Measurements from ENCODE around the gene ROR2.

Gene ROR2

GRCh38 chr9:91768507-91768906 is 181.5 kb downstream of the ROR2 start:
- DNase-seq = no peak

DNA sequence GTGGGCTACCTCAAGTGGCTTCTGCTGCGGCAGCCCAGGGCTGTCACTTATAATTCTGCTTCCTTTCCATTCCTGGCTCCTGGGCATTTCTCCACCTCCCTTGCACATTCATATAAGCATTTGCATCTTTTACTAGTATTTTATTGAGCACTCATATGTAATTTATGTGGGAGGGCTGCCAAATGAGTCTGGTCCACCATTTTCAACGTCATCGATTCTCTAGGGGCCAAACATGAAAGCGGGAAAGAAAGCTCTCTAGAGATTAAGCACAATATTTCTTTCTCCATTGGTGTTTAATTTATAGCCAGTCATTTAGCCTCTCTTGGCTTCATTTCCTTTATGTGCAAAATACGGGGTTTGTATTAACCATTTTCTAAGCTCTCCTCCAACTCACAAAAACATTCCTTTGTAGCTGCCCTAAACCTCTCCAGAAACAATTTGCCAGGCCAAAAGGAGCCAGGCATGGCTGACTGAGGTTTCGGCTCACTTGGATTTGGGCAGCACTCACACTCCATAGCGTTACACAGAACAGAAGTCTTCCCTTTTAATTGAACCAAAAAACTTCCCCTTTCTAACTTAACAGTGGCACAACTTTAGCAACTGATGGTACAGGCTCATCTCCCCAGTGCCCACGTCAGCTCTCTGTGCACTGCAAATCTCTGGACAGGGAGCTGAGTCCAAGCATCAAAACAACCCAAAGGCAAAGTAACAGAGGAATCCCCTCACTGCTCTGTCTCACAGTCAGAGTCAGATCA is 183.5 kb downstream of the ROR2 start:
- DNase-seq = no peak

GRCh38 chr9:91765296-91765695 is 184.7 kb downstream of the ROR2 start:
- DNase-seq = no peak

DNA sequence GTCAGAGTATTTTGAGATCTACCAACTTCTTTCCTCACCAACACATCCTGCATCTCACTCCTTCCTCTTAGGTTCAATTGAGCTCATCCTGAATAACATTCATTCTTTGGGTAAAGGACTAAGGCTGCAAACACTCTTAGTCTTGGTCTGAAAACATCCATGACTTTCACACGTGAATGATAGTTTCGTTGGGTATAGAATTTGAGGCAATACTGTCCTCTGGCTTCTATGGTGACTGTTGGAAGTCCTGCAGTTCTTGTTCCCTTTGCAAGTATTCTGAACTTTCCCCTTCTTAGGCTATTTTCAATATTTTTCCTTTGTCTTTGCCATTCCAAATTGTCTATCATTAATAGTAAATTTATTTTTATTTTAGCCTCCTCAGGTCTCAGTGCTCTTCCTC is 185.4 kb downstream of the ROR2 start:
- no peak for DNase-seq

DNA sequence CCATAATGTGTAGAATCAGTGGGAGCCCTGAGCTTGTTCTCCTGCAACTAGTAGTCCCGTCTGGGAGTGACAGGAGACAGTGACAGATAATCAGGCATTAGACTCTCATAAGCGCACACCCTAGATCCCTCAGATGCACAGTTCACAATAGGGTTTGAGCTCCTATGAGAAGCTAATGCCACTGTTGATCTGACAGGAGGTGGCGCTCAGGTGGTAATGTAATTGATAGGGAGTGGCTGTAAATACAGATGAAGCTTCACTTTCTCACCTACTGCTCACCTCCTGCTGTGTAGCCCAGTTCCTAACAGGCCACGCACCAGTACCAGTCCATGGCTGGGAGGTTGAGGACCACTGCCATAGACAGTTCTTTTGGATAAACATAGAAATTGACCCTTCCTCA is 188.7 kb downstream of the ROR2 start:
- DNase-seq = no peak

DNA sequence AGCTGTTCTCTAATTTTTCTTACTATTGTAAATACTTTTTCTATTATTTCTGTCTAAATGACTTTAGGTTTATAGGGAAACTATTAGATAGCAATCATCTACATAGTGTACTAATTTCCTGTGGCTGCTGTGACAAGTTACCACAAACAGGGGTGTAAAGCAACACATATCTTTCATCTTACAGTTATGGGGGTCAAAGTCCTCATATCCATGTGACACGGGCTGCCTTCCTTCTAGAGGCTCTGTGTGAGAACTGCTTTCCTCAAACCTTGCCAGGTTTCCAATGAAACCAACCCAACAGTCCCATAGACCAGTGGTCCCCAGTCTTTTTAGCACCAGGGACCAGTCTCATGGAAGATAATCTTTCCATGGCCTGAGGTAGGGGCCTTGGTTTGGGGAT is 189.1 kb downstream of the ROR2 start:
- DNase-seq = no peak

DNA sequence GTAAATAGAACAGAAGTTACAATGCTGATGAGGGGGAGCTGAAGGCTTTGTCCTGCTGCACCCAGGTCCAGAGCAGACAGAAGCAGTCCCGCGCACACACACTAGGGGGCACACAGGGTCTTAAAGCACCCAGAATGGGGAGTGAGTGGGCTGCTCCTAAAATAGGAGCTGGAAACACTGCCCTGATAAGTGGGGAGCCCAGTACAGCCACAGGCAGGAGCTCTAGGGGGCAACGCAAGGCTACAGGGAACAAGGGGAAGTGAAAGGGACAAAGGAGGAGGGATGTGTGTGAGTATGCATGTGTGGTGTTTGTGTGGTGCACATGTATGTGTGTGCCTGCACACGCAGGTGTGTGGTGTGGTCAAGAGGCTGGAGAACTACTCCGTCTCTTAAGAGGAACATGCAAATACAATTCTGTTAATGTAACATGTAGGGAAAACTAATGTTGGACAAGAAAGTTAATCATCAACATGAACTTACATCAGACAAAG is 191.5 kb downstream of the ROR2 start:
- DNase-seq = no peak

GRCh38 chr9:91757782-91758181 is 192.2 kb downstream of the ROR2 start:
- no peak for DNase-seq

DNA sequence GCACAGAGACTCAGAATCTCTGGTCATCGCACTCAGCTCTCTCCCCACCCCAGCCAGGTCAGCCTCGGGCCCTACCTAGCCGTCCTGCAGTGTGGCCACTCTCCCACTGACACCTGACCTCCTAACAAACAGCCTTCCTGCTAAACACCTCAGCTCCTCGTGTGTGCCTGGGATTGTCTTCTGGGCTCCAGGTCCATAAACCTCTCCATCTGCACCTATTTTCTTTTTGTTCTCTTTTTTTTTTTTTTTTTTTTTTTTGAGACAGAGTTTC is 193.6 kb downstream of the ROR2 start:
- no peak for DNase-seq

DNA sequence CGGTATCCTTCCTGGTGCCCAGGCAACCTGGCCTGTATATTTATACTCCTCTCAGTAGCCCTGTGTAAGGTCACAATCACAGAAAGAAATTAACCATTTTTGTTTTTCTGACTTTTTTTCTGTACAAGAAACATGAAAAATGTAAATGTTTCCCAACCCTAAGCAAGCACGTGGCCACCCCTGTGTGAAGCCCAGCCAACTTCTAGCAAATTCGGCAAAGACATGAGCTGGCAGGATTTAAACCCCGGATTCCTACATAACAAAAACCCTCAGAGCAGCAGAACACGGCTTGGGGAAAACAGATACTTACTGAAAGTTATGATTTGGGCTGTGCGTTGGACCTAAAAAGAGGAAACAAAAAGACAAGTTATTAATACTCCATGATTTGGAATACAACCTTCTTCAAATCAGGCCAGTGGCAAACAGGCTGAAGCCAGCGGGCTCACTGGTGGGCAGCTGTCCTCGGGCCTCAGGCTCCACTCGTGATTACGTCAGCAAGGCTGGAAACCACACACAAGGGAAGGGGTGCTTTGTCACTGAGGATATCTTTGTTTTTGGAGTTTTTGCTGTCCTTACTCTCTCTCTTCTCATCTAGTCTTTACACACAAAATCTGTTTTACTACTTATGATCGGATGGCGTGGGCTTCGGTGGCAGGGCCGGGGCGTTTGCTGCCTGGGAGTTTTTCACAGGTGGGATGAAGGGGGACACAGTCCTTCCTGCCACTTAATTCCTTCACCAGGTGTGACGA is 194.1 kb downstream of the ROR2 start:
- DNase-seq = no peak

DNA sequence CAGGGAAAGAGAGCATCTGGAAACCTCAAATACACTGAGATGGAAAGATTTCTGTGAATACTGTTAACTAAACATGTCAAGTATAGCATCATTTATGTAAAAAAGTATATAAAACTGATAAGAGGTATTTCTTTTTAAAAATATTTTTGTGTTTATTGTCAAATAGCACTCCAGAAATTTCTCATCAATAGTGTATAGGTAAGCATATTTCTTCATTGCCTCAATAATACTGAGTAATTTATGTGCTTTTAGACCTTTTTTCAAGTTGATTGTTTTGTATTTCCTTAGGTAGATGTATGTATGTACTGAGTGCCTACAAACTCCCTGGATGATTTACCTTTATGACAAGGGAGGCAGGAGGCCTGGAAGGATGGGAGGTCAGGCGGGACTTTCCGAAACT is 196.3 kb downstream of the ROR2 start:
- no peak for DNase-seq

DNA sequence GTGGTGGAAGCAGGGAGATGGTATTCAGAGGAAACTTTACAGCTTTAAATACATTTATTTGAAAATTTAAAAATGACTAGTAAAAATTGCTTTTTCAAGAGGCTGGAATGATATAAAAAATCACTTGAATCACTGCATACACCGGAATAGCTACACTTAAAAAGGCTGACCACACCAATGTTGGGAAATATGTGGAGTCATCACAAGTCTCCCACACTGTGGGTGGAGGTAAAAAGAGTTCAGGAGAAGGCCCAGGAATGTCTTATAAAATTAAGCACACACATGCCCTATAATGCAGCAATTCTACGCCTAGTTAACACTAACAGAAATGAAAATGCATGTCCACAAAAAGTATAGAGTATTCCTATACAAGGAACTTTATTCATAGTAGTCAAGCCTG is 198.1 kb downstream of the ROR2 start:
- no peak for DNase-seq

GRCh38 chr9:91750343-91750742 is 199.7 kb downstream of the ROR2 start:
- no peak for DNase-seq

- no peak for DNase-seq
Observed at GRCh38 chr9:91746904-91747303, 203.1 kb downstream of the ROR2 start.

GRCh38 chr9:91746357-91746756 is 203.7 kb downstream of the ROR2 start:
- DNase-seq = no peak

- no peak for DNase-seq
Observed at GRCh38 chr9:91744114-91744513, 205.9 kb downstream of the ROR2 start.

DNA sequence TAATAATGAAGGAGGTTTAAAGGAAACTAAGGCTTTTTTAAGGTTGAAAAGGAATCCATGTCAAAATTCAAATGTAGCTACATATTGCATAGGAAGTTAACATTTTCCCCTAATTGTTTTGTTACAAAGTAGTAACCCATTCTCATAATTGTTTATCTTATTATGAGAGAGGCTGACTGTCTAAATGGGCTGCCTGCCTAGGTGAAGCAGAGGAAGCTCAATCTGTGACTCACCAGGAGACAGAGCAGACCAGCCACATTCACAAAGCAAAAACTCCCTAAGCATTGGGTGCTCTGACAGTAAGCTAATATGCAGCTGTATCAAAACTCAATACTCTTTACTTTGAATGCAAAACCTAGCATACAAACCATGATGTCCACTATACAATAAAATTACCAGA is 208.5 kb downstream of the ROR2 start:
- DNase-seq = no peak

GRCh38 chr9:91740701-91741100 is 209.3 kb downstream of the ROR2 start:
- DNase-seq = no peak

- no peak for DNase-seq
Observed at GRCh38 chr9:91736898-91737601, 213.0 kb downstream of the ROR2 start.

- no peak for DNase-seq
Observed at GRCh38 chr9:91736311-91736710, 213.7 kb downstream of the ROR2 start.

GRCh38 chr9:91735049-91735448 is 215.0 kb downstream of the ROR2 start:
- no peak for DNase-seq

DNA sequence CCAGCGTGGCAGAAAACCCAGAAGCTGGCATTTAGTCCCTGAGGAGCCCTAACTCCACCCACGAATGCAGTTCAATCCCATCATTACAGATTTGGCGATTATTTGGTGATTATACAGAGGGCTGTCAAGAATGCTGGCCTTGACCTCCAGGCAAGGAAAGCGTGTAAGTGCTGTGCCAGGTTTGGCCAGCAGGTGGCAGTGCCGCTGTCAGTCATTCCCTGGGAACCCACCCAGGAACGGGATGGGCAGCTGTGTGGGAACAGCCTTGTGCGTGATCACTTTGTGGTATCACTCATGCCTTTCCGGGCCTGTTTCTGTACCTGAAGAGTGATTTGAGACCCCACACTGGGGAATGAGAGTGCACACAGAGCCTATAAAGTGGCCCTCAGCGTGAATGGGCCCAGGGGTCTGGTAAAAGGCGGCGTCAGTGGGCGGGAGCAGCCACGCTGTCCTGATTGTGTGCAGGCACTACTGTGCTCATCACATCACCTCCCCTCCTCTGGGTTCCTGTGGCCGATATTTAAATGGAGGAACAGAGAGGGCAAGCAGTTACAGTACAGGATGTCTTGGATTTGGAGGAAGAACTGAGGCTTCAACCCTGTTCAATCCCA is 215.6 kb downstream of the ROR2 start:
- peak; percentile 17 to 59 (median 34) for DNase-seq

- DNase-seq = no peak
Observed at GRCh38 chr9:91733006-91733624, 216.9 kb downstream of the ROR2 start.

All from activated naive CD4-positive, alpha-beta T cell (primary cell).